ENCODE results near the gene BCL11B. TPM values are rescaled to one million over a fixed set of nuclear protein-coding genes. Genes with fewer than 3 reads are reported as not detected.

Gene BCL11B
- total RNA-seq, 1 donor from 2014 or later = 96.0 TPM

DNA sequence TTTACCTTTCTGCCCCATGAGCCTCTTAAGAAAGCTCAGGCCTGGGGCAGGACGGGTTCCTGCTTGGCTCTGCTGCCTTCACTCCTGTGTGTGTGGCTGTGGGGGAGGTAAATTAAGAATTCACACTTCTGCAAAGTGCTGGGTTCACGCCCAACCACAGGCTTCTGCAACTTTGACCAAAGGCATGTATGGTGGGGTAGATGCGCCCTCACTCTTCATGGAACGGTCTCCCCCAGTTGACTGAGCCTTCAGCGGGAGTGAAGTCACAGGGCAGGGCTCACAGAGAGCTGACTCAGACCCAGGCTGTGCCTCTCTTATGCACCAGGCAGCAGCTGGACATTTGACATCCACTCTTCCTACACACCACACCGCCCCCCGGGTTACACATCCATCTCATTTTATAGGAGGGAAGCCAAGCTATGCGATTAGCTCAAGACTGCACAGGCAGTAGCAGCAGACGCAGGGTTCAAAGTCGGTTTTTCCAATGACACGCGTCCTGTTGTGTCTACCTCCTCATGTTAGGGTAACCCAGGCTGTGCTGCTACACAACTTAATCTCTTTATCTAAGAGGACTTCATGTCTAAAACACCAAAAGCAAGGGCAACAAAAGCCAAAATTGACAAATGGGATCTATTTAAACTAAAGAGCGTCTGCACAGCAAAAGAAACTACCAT is 15.4 kb upstream of the BCL11B start:
- intact Hi-C loops (cut with micrococcal nuclease) = no loop called here

DNA sequence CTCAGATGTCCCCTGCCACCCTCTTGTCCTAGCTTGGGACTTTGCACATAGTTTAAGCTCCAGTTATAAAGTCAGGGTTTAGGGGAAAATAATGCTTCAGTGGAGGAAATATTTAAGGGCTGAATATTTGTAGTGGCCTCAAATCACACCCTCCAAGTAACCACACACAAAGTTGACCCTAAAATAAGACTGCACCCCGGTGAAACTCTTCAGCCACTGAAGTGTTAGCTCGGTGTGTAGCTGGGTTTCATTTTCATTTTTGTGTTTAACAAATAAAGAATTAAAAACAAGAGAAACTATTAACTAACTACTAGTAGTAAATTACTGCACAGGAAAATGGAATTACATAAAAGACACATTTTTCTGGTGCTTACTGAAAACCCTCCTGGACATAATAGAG is 14.8 kb upstream of the BCL11B start:
- intact Hi-C loops (cut with micrococcal nuclease) = no loop called here

DNA sequence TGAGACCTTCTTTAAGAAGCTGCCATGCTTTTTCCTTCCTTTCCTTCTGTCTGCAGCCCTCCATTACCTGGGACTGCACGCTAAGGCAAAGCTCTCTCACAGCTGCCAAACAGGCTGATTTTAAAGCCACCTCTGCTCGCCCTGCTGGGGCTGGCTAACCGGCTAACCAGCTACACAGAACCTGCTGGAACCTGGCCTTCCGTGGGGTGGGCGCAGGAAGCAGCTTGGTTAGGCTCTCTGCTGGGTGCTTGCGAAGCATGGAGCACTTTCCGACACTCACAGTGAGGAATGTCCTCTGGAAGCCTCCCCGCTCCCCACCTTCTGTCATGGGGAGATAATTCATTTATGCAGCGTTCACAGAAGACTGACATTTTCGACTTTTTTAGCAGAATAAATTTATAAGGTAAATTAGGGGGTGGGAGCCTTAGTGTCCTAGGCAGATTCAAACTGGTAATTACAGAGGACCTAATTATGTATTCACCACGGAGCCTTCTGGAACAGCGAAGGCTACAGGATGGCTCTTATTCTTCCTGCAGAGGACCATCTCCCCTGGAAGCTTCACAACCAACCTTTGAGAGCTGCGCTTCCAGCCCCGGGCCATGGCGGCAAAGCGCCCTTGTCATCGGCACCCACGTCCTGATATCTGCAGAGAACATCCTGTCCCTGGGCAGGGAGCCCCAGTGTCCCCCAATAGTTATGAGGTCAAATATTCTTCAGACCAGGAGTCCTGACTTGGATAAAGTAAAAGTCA is 12.4 kb upstream of the BCL11B start:
- intact Hi-C loops (cut with micrococcal nuclease) = no loop called here

DNA sequence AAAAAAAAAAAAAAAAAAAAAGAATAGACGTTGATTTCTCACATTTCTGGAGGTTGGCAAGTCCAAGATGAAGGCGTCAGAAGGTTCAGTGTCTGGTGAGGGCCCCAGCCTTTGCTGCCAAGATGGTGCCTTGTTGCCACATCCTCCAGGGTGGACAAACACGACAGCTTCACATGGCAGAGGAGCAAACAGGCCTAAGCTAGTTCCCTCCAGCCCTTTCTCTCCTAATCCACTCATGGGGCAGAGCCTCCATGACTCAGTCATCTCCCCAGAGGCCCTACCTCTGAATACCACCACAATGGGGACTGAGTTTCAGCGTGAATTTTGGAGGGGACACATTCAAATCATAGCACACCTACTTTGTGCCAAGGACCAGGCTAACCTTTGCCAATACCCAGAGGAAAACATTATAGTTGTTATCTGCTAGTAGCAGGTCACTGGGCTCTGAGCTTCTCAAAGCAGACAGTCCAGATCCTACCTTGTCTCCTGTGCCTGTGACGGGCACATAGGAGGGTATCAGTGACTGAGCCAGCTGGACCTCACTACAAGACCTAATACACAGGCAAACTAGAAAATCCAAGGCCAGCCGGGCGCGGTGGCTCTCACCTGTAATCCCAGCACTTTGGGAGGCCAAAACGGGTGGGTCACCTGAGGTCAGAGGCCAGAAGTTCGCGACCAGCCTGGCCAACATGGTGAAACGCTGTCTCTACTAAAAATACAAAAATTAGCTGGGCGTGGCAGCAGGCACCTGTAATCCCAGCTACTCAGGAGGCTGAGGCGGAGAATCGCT is 10.5 kb upstream of the BCL11B start:
- intact Hi-C loops (cut with micrococcal nuclease) = no loop called here

DNA sequence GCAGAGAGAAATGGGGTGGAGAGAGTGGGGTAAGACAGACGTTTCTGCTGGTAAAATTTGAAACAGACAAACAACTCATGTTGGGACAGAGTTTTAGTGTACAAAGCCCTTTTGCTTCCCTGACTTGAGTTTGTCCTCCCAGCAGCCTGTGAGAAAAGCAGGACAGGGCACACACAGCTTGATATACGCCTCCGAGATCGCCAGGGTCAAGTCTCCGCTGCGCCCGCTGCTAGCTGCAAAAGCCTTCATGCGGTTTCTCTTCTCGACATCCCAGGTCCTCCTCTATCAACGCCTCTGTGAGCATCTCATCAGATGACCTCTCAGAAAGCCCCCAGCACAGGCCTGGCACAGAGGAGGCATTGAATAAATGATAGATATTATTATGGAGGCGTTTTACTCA is 9.4 kb upstream of the BCL11B start:
- intact Hi-C loops (cut with micrococcal nuclease) = no loop called here

DNA sequence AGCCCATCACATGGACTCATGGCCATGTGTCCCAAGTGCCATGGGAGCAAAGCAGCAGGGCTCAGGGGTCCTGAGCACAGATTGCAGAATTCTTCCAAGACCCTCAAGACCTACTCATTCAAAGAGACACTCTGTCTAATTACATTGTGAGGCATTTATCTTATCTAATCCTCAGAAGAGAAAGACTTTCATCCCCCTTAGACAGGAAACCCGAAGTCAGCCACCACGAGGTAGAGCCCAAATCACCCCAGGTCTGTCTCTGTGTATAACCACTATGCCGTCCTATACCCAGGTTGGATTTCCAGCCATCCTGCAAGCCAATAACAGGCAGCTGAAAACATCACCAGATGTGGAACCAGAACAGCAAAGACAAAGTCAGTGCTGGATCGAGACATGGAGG is 8.9 kb upstream of the BCL11B start:
- intact Hi-C loops (cut with micrococcal nuclease) = no loop called here

DNA sequence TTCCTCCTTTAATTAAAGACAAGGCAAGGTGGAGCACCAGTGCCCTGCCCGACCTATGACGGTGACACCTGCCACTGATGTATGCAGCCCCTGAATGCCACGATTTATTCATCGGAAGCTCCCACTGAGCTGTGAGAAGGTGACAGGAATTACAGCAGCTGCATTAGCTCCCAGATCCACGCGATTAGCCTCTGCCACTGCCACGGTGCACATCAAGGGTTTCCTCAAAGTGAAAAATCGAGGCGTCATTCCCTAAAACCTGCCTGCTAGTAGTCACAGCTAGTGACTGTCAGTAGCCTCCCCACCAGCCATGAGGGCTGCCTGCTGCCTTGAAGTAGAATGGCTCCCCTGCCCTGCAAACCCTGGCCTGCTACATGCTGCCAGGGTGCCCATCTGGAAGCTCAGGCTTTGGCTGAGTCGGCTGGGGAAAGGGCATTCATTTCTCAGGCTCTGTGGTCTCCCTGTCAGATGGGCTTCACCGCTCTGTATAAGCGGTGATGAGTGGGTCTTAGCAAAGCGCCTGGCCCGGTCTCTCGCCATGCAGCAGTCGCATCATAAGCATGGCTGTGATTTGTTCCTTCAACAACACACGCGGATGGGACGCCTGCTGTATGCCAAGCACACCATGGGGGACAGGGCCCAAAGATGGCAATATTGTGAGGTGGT is 8.2 kb upstream of the BCL11B start:
- intact Hi-C loops (cut with micrococcal nuclease) = no loop called here

DNA sequence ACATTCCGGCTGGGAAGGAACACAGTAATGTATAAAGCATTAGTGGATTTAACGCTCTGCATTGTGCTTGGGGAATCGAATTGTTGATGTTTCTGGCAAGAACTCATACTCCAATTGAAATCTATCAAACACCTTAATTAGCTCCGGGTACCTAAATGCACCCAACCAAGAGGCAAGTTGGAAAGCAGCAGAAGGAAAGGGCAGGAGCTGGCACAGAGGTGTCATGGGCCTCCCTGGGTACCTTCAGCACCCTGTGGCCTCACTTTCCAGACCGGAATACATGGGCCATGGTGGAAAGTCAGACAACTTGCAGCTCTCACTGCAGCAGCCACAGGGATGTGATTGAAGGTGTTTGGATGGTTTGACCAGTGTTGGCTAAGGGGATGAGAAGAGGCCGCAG is 6.8 kb upstream of the BCL11B start:
- intact Hi-C loops (cut with micrococcal nuclease) = loop anchor here (10.0 kb wide), 1 partner anchor 326 kb away; the partner anchor contains the start of gene CCDC85C

DNA sequence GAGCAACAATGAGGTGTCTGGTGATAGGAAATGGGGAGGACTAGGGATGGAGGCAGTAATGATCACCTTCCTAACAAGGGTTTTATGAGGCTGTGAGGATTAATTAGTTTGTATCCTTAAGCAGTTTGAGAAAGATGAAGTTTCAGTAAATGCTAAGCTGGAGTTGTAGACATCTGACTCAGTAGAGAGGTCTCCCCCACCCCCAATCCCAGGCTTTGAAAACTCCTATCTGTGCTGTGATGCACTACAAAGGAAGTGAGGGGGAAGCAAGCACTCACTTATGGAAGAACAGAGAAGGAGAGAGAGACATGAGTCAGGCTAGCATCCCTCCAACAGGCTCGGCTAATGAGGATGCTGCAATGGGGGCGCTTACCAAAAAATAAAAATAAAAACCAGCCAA is 5.5 kb upstream of the BCL11B start:
- intact Hi-C loops (cut with micrococcal nuclease) = loop anchor here (10.0 kb wide), 1 partner anchor 327 kb away; the partner anchor contains the start of gene CCDC85C

DNA sequence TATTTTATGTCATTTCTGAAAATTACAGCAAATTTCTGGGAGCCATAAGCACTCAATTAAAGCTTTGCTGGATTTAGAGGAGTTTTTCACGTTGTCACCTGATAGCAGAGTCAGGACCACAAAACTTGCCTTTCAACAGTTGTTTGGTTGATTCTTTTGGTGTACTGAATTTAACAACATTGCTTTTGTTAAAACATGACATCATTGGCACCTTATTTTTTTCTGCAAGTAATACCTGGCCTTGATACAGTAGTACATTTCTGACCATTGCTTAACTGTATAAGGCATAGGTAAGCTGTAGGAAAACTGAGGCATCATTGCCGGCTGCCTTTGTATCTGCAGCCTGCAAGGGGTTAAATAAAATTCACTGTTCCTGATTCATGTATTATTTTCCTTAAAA is 4.5 kb upstream of the BCL11B start:
- intact Hi-C loops (cut with micrococcal nuclease) = loop anchor here (10.0 kb wide), 1 partner anchor 328 kb away; the partner anchor contains the start of gene CCDC85C

DNA sequence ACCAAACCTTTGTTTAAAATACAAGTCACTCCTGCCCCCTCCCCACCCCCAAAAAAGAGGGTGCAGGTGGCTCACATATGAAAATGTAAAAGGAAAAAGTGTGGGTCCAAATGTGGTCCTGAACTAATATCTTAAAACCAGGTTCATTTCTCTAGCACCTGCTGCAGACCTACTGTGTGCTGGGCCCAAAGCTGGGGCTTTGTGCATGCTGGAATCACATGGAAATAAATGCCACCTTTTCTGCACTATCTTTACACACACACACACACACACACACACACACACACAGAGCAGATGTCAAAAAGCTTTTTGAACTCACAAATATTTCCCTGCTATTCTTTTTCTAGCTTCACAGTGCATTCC is 3.2 kb upstream of the BCL11B start:
- intact Hi-C loops (cut with micrococcal nuclease) = loop anchor here (10.0 kb wide), 1 partner anchor 330 kb away; the partner anchor contains the start of gene CCDC85C

DNA sequence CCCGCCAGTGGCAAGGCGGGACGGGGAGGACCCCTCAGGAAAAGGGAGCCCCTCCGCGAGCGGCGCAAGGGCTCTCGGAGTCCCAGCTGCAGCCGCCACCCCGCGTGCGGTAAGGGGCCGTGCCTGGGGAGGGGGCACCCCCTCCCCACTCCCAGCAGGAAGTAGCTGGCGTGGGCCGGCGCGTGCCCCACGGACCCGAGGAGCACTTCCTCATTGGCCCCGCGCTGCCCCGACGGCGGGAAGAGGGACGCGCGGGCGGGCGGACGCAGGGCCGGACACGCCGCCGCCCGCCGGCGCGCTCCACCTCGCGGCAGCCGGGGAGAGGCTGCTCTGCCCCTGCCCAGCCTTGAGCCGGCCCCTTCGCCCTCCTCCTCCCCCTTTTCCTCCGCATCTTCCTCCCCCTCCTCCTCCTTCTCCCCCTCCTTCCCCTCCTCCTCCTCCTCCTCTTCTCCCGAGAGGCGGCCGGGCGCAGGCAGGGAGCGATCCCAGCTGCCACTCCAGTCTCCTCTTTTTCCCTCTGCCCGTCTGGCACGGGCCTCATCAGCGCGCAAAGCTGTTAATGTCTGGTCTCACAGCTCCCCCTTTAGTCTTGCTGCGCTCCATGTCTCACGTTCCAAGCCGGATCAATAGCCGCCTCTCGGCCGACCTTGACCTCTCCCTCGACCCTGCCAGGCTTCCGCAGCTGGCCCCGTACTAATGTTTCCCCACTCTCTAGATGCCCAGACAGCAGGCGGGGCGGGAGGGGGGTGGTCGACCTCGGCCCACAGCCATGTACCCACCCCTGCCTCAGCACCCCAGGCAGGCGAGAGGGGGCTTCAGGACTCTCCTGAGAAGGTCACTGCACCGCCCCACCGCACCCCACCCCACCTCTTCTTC is 2.6 kb upstream of the BCL11B start:
- intact Hi-C loops (cut with micrococcal nuclease) = loop anchor here (5.0 to 10.0 kb wide), 3 partner anchors 330 to 1672 kb away; partner anchors contain the start of gene CCDC85C

DNA sequence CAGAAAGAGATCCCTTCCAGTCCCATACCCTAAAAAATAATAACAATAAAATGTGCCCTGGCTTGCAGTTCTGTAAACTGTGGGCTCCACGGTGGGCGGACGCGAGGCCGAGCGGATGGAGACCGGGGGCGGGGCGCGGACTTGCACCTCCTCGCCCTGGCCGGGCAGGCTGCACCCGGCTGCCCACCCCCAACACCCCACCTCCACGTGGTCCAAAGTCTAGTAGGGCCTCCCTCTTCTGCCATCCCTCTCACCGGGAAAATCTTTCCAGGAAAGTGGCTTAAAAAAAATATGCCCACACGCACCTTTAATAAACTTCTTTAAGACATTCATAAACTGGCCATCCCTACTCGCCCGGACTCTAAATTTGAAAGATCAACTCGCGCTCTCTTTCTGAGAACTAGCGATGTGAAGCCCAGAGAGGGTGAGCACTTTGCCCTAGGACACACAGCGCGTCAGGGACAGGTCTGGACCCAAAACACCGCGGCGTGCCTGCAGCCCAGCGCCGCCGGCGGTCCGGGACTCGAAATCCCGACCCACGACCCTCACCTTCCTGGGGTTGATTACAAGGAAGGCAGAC is 1.9 kb upstream of the BCL11B start:
- intact Hi-C loops (cut with micrococcal nuclease) = loop anchor here (2.0 to 10.0 kb wide), 8 partner anchors 331 to 1865 kb away; partner anchors contain the start of gene CCDC85C

DNA sequence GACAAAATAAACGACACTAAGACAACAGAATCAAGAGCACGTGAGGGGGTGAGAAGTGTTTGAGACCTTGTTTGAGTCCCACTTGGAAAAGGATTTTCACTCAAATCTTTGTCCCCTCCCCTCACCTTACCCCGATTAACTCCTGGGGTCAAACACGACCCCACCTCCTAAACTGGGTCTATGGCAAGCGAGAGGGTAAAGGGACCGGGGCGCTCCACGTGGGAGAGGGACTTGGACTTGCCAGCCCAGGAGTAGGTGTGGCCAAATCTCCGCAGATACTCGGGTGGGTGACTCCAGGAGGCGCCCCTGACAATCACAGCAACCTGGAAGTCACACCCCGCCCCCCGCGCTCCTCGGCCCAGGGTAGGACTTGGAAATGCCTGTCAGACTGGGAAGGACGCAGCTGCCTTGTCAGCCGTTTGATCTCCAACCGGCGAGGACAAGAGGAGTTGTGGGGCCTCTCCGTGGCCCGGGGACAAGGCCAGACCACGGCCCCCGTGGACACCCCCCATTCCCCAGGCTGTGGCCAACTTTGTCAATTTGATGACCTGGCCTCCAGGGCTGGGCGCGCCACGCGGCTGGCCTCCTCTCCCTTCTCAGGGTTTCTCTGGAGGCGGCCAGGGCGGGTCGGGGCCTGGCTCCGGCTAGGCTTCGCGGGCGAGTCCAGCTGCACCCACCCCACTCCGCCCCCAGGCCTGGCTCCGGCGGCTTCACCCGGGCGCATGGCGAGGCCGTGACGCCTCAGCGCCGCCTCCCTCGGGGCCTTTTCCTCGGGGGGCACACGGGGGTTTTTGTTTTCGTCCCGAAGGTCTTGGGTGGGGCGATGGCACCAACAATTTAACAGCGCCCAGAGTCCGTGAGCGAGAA is 1.1 kb upstream of the BCL11B start:
- intact Hi-C loops (cut with micrococcal nuclease) = loop anchor here (1.0 to 10.0 kb wide), 13 partner anchors 11 to 1864 kb away; partner anchors contain the start of gene CCDC85C

DNA sequence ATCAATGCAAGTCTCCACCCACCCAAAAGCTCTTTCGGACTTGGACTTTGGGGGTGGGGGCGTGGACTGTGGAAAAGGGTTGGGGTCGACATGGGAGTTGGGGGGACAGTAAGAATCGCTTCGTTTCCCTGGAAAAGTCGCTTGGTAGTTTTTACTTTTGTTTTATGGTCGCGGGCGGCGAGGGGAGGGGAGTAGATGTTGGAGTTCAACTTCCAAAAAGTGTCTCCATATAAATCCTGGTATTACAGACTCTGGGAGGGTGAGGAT is 568 bp upstream of the BCL11B start:
- intact Hi-C loops (cut with micrococcal nuclease) = loop anchor here (1.0 to 10.0 kb wide), 13 partner anchors 10 to 1864 kb away; partner anchors contain the start of gene CCDC85C

DNA sequence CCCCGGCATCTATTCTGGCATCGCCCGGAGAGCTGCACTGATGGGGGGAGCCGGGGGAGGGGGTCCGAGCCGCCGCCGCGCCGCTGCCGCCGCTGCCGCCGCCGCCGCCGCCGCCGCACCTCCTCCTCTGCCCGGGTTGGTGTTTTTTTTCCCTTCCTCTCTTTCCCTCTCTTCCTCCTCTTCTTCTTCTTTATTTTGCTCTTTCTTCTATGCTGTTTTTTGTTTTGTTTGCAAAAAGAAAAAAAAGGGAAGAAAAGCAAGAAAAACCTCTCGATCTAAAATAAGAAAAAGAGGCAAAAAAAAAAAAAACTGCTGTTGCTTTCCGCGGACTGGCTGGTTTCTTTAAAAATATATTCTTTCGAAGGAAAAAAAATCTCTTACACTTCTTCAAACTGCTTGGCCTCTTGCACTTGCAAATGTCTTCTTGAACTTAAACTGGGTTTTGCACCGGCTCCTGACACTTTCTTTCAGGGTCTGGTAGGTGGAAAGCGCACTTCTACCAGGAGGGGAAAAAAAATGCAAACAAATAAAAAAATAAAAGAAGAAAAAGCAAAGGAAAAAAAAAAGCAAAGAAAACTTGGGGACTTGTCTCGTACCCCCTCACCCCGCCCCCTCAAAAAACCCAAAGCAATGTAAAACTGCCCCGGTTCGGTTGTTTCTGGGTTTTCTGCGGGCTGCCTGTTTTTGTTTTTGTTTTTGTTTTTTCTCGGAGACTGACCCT is 616 bp downstream of the BCL11B start:
- intact Hi-C loops (cut with micrococcal nuclease) = loop anchor here (5.0 to 10.0 kb wide), 3 partner anchors 333 to 1669 kb away; partner anchors contain the start of gene CCDC85C

DNA sequence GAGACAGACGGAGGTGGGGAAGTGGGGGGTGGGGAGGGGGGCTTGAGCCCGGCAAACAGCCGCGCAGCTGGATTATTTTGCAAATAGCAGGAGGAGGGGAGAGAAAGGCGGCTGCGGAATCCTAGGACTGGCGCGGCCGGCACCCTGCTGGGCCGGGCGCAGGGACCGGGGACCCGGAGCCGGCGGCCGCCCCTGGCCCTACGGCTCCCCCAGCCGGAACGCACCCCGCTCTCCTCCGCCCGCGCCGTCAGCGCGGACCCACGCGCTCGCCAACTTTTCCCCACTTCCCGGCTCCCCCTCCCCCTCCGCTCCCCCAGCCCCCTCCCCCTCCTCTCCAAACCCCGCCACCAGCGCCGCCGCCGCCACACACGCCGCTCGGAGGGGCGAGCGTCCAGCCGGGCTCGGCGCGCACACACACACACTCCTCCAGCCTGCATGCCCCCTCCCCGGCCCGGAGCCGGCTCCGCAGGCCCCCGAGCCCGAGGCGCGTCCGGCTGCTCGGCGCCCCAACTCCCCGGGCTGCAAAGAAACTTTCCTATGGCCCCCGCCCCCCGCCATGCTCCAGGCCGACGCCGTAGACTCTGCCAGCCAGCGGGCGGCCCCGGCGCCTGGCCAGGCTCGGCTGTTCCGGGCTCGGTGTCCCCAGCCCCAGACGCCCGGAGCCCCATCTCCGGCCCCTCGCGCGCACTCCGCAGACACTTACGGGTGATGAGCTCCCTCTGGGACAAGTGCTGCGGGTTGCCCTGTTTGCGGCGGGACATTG is 1.4 kb downstream of the BCL11B start:
- intact Hi-C loops (cut with micrococcal nuclease) = loop anchor here (5.0 to 10.0 kb wide), 3 partner anchors 334 to 1668 kb away; partner anchors contain the start of gene CCDC85C

Data from T-helper 1 cell treated with Interleukin-12 subunit alpha and Interleukin-12 subunit beta and Interleukin-4 antibody, amounts not matched to agents 30 ng/mL and 1 ng/mL, for 36 hours (primary cell).